GM11168 (cell line): ENCODE measurements around the gene FMN2.
"Not testable (repeated sequence)": the region's sequence is repeated elsewhere in the genome, so short reads cannot be mapped to it uniquely, and the experiment has no call there.

ENCODE experiments used
- in situ Hi-C: fragments of 300-500 bp; cut with MboI; formaldehyde crosslinking; loops from one replicate; pipeline ENCODE4 v1.12.0; 2022; ENCODE audit warnings: low sequenced_read_pairs; ENCODE audit not compliant: unreplicated experiment

The FMN2 gene

DNA sequence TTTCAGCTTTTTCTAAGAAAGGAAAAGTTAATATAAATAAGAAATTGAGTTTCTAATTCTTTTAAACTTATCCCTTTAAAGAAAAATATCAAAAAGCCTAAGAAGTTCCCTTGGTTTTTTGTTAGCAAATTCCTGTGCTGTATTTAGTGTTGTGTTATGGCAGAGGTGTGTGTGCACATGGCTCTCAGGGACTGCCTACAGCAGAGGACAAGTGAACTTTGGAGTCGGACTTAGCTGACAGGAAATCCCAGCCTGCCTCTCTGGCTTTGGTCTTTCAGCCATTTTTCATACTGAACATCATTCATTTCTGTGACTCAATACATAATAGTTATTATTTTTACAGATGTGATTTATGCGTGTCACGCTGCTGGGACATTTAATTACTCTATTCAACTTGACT lies 149.6 kb downstream of the FMN2 start:
- in situ Hi-C loops: no loop called here

DNA sequence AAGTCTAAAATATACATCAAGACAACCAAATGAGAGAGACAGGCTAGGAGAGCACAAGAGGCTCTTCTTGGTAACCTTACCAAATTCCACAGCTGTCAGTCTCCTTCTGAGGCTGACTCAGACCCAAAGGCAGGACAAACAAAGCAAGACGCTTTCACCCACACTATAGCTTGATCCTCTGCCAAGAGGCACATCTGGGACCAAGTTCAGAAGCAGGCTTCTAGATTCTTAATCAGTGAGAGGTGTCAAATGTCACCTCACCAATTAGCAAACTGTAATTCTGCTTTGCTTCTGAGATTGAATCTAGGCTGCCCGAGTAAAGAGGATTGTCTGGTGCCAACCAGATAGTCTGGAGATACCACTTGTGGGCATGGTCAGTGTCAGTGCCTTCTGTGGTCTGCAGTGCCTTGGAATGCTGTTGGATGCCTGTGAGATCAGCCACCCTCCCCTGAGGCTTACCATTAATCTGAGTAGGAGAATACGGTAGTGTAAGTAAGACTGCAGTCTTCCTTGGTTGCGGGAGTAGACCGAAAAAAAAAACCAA lies 151.0 kb downstream of the FMN2 start:
- in situ Hi-C loops: no loop called here

DNA sequence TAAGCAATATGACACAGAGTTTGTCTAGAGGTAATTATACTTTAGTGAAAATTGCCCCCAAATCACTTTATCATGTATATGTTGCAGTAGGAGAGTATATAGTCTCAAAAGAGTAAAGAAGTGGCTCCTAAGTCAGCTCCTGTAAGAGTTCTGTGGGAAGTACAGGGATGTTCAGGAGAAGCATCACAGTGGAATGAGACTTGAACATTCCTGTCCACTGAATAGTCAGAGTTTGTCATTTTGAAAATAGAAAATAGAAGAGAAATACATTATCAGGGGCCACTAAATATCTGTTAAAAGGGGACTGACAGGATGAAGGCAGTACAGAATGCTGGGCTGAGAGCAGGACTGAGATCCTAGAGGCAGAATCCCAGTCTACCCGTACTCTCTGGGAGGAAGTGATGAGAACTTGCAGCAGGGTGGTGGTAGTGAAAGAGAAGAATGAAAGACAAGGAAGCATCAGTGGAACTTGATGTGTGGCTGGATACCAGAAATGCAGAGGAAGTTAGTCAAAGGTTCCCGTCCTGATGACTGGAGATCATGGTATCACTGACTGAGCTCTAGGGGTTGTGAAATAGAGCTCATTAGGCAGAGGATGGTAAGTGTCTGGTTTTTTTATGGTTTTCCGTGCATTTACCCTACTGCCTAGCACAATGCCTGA lies 153.4 kb downstream of the FMN2 start:
- in situ Hi-C loops: no loop called here

DNA sequence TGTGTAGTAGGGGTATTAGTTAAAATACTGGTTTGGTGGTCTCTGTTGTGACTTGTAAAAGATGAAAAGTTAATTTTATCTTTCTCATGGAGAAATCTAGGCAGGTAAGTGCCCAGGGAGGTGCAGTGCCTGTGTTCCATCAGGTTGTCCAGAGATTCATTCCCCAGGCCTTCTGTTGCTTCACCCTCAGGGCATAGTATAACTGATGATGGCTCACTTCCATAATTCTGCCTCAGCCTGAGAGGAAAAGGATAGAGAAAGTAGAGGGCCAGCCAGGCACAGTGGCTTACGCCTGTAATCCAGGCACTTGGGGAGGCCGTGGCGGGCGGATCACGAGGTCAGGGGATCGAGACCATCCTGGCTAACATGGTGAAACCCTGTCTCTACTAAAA lies 153.9 kb downstream of the FMN2 start:
- in situ Hi-C loops: no loop called here

DNA sequence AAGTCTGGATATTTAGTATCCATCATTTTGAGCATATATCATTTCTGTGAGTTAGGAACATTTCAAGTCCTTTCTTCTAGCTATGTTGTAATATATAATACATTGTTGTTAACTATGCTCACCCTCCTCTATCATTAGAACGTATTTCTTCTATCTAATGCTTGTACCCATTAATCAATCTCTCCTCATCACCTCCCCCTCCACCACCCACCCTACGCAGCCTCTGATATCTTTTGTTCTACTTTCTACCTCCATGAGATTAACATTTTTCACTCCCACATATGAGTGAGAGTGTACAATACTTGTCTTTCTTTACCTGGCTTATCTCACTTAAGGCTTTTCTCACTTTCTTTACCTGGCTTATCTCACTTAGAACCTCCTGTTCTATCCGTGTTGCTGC lies 156.2 kb downstream of the FMN2 start:
- in situ Hi-C loops: no loop called here

DNA sequence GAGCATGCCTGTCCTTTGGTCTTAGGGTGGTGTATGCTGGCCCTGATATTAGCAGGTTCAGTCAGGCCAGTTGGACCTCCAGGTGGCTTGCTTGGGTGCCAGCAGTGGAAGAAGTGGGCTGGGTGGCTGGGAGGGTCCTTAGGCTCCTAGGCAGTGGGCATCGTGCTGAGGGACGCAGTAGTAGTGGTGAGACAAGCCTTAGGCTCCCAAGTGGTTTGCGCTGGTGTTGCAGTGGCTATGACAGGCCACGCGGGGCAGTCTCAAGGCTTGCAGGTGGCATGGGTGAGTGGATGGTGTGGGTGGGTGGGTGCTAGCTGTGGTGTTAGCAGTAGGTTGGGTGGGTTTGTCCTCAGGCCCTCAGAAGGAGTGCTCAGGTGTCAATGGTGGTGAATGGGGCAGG lies 162.3 kb downstream of the FMN2 start:
- in situ Hi-C loops: no loop called here

DNA sequence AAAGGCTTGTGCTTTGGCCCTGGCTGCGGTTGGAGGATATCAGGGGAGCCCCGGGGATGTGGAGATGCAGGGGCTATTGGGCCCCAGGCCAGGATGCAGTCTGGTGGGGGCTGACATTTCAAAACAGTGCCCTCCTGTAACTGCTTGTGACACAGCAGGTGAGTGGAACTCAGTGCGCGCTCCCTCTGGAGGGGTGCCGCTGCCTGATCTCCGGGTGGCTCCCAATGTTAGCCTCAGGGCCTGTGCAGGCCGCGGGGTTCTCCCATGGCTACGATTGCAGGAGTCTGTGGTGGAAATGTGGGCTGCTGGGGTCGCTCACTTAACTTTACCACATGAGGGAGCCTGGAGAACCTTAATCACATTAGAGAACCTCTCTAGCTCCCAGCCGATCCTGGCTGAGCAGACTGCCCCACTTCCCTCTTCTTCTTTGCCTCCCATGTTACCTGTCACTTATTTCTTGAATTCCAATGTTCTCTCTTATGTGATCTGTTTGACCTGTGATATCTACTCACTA lies 163.2 kb downstream of the FMN2 start:
- in situ Hi-C loops: no loop called here

DNA sequence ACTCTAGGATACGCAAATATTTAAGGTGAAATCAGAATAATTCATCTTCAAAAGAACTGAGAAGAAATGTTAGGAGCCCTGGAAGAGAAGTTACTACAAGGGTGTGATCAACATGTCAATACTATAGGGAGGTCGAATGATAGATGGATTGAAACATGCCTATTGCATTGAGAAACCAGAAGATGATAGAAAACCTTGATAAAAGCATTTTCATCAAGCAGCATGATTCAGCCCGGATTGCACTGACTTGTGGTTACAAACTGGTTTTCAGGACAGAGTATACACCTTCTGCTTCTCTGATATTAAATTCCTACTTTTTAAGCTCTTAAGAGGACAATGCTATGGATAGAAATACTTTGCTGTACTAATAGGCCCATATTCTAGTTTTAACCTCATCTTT lies 164.2 kb downstream of the FMN2 start:
- in situ Hi-C loops: no loop called here

DNA sequence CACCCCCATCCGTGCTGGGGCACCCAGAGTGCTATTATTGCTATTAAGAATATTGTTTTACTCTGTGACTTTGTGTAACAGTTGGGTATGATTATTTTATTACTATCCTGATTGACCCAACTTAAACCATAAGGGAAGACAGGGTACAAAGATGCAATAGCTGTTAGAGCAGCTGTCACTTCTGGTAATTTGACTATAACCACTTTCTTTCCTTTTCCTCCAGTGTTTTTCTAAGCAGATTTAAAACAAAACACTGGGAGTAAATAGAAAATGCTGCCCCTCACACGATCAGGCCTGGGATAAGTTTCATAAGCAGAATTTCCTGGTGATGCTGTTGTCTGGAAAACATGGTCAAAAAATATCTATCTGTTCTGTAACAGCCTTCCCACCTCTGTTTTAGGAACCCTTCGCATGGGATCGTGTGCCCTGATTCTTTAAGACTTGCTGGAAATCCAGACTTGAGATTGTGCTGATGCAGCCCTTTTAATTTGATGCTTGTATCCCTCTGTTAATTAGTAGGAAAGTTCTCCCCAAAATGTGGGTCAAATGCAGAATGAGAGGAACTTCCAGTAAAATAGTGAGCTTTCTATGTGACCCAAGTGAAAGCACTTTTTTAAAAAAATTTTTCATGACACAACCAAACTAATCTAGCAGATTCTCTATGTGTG lies 165.3 kb downstream of the FMN2 start:
- in situ Hi-C loops: no loop called here

DNA sequence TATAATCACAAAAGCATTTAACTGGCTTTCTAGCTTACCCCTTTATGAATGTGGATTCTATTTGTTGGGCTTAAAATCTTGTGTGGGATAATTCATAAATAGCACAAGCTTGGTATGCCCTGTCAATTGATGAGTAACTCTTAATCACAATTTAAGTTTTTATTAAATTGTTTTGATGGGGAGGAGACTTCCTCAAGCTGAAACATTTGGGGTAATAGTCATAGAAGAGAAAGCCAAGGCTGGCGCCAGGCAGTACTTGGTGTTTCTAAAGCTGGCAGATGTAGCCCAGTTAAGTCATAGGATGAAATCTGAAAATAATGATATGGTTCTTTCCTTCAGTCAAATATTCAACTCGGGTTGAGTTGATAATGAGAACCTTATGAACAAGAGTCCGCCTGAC lies 167.2 kb downstream of the FMN2 start:
- in situ Hi-C loops: no loop called here

DNA sequence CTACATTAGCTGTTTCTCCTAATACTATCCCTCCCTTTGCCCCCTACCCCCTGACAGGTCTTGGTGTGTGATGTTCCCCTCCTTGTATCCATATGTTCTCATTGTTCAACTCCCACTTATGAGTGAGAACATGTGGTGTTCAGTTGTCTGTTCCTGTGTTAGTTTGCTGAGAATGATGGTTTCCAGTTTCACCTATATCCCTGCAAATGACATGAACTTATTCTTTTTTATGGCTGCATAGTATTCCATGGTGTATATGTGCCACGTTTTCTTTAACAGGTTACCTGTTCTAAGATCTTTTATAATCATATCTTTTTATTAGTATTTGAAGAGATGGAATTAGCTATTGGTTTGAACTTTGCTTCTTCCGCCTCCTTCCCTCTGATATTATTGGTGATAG lies 172.8 kb downstream of the FMN2 start:
- in situ Hi-C loops: not testable (repeated sequence)

DNA sequence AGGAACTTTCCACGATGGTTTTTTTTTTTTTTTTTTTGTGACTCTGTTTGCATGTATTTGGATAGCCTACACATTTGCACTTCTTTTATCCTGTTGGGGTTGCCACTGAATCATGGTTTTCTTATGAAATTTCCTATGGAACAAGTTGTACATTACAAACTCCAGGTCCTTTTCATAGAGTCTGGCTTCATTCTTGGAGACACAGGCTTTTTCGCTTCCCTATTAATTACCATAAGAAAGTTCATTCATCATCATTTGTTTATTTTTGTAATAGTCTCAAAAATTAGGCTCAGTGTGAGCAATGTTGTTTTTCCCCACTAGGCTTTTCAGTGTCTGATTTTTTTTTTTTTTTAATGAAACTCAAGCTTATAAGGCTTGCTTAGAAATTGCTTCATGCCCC lies 179.4 kb downstream of the FMN2 start:
- in situ Hi-C loops: no loop called here

DNA sequence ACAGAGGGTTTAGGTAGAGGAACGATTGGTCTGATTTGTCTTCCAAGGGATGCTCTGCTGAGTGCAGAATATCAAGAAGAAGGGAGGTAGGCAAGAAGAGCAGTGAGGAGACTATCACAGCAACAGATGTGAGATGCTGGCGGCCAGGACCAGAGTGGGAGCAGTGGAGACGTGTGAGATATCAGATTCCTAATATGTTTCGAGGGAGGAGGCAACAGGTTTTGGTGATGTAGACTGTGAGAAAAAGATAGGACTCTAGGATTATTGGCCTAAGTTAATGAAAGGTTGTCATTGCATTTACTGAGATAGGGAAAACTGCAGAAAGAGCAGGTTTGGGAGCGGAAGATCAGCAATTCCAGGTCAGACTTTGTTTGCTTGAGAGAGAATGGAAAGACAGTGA lies 182.9 kb downstream of the FMN2 start:
- in situ Hi-C loops: no loop called here

DNA sequence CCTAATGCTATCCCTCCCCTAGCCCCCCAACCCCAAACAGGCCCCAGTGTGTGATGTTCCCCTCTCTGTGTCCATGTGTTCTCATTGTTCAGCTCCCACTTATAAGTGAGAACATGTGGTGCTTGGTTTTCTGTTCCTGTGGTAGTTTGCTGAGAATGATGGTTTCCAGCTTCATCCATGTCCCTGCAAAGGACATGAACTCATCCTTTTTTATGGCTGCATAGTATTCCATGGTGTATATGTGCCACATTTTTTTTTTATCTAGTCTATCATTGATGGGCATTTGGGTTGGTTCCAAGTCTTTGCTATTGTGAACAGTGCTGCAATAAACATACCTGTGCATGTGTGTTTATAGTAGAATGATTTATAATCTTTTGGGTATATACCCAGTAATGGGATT lies 183.5 kb downstream of the FMN2 start:
- in situ Hi-C loops: not testable (repeated sequence)

DNA sequence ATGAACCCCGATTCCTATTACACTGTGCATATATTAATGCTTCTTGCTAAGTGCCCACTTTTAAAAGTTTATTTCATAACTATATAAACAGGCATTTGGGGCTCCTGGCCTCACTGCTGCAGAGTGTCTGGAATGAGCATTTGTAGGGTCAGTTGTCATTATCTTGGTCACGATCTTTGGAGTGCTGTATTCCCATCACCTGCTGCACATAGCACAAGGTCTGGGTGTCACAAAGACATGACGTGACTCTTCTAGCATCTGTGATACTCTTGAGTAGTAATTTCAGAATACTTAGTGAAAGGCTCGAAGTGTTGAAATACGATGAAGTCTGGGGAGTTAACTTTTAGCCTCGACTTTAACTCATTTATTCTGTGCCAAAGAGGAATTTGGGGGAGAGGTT lies 186.4 kb downstream of the FMN2 start:
- in situ Hi-C loops: no loop called here

DNA sequence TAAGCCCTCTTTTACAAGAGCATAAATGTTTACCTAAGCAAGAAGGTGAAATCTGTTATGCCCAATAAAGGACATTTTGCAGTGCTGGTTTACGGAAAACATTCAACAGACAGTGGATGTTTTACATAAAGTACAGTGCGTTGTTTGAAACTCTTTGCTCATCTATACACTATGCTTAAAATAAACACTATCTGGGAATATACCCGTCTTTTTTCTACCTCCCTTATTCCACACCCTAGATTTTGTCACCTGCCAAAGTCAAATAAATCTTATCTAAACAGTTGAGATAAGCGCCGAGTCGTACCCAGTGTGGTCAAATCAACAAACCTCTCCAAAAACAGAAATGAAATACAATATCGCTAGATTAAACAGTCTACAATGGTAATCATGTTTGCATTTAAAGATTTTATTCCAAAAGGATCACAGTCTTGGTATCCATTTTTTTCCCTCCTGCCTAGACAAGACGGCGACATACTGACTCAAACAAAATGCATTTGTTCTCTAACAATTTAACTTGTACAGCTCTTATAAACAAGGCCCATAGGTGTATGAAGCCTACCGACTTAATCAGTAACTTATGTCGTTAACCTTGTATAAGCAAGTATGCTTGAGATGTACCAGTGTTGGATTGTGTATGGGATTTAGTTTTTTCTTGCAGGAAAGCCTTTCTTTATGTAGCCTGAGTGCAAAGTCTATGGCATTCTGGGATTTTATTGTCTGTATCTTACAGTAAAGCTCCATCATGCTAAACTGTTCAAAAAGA lies 189.1 kb downstream of the FMN2 start:
- in situ Hi-C loops: no loop called here

DNA sequence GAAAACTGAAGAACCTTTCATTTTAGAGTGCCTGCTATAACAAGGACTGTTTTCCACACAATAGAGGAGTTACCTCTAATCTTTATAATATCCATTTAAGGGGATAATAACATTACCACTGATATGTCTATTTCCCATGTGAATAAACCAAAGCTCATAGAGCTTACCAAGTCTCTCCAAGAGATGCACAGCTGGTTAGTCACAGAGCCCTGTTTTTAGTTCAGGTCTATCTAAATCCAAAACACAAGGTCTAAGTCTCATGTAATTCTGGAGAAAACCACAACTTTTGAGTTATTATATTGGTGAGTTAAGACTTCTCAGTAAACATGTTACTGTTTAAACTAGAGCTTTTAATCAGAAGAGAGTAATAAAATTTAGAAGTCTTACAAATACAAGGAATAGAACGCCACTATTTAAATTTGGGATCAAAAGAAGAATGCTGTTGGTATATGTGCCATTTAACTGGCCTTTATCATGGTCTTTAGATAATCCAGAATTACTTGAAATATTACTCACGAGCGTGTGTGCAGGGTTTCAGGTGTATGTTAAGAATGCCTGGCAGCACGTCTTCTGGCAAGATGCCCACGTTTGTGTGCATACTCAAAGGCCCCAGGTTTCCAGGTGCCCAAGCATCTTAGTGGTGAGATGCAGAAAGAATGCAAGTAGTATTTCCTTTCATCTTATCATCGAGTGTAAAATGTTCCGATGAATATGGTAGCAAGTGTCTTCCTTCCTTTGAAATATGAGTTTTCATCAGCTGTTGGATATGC lies 190.6 kb downstream of the FMN2 start:
- in situ Hi-C loops: no loop called here

DNA sequence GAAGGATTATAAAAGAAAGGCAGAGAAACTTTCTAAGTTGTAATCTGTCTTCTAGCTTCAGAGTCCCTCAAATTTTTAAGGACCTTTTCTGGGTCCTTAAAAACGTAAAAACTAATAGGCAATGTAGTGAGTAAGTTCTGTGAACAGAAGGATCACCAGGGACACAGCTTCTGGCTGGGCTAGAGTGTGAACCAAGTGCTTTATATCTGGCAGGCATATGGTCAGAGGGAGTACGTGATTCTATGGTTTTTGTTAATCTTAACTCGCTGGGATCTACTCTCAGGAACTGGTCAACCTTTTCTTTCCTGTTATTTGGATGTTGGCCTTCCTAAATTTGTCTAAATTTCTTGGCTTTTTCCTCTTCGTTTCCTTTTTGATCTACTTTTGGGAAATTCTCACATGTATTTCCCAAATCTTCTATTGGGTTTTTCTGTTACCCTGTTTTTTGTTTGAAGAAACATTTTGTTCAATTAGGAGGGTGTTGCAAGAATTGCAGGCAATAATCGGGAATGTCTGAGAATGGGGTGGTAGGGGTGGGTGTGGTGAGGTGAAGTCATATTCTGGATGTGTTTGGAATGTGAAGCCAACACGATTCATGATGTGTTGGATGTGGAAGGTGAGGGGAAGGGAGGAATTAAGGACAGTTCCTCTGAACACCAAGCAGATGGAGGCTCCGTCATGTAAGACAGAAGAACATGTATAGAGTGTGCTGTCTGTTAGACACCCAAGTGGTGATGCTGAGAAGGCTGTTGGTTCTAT lies 193.2 kb downstream of the FMN2 start:
- in situ Hi-C loops: no loop called here

DNA sequence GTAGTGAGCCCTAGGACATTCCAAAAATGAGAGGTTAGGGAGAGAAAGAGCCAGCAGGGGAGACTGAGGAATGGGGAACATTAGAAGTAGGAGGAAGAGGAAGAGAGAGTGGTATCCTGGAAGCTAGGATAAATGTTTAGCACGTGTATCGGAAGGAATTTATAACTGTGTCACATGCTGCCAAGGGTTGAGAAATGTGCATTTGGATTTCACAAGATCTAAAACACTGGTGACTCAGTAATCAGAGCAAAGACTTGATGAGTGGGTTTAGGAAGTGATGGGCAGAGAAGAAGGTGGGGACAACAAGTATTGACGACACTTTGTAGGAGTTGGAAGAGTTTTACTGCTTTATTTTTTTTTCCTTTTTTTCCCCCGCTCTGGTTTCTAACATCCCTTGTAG lies 193.9 kb downstream of the FMN2 start:
- in situ Hi-C loops: no loop called here

DNA sequence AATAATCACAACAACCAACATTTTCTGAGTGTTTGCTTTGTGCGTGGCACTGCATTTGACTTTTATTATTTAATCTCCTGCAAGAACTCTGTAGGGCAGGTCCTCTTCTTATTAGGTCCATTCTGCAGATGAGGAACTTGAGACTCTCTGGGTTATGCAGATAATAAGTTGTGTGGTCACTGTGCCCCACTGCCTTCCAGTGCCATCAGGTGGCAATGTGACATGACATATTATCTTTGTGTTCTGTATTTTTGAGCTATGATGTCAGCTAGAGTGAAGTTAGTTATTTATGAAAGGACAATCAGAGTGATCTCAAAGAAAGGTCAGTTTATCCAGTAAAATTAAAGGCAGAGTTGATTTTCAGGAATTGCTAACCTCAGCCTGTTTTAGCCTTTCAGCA lies 196.0 kb downstream of the FMN2 start:
- in situ Hi-C loops: no loop called here
